ENCODE measurements around the gene CTU1. TPM values are rescaled to one million over a fixed set of nuclear protein-coding genes. Genes with fewer than 3 reads are reported as not detected.

The CTU1 gene
- total RNA-seq, 2 donors from 2014 or later: 18.7 to 21.4 TPM

GRCh38 chr19:51116736-51117286 lies 8.6 kb upstream of the CTU1 start:
- Histone ChIP-seq H3K36me3 (no peaks in the 10 kb centered on the region), H3K4me1 (replicated peaks) (no peaks in the 10 kb centered on the region), H3K9me3 (no peaks in the 10 kb centered on the region), H3K27ac (no peak overlapping the region), H3K4me3 (no peak overlapping the region), H3K27me3 (replicated peaks; ENCODE audit: insufficient read depth) (no peaks in the 10 kb centered on the region)
- 69% methylated on average over 6 of the region's 6 CpGs for WGBS
- TF ChIP-seq CTCF (IDR thresholded peaks at IDR 0.05): no peak
- intact Hi-C loops (cut with DNase I): no loop called here
- no peak for DNase-seq (ENCODE audit: low spot score)

- H3K27ac ChIP-seq: no peak overlapping the region
- no peaks in the 10 kb centered on the region for H3K4me1 ChIP-seq (replicated peaks)
- no peaks in the 10 kb centered on the region for H3K9me3 ChIP-seq
- WGBS: 84% methylated on average over 6 of the region's 6 CpGs
- no peaks in the 10 kb centered on the region for H3K27me3 ChIP-seq (replicated peaks; ENCODE audit: insufficient read depth)
- DNase-seq (ENCODE audit: low spot score): no peak
- no peaks in the 10 kb centered on the region for H3K36me3 ChIP-seq
- intact Hi-C loops (cut with DNase I): no loop called here
- no peak overlapping the region for H3K4me3 ChIP-seq
- TF ChIP-seq CTCF (IDR thresholded peaks at IDR 0.05) (no peak), POLR2AphosphoS5 (IDR thresholded peaks at IDR 0.05) (no peak), POLR2A (IDR thresholded peaks at IDR 0.05) (no peak)
Observed at GRCh38 chr19:51114087-51114729, 6.0 kb upstream of the CTU1 start.

- H3K27me3 ChIP-seq (replicated peaks; ENCODE audit: insufficient read depth): no peaks in the 10 kb centered on the region
Observed at GRCh38 chr19:51111606-51112005, 3.4 kb upstream of the CTU1 start.

GRCh38 chr19:51110666-51110971 lies 2.4 kb upstream of the CTU1 start:
- no peak overlapping the region for H3K27ac ChIP-seq
- peaks cover 6% of the 10 kb centered on the region for H3K4me1 ChIP-seq (replicated peaks)
- no peaks in the 10 kb centered on the region for H3K36me3 ChIP-seq
- 83% methylated on average over 1 of the region's 1 CpG for WGBS
- no peak overlapping the region for H3K4me3 ChIP-seq
- intact Hi-C loops (cut with DNase I): no loop called here
- H3K27me3 ChIP-seq (replicated peaks; ENCODE audit: insufficient read depth): no peaks in the 10 kb centered on the region
- DNase-seq (ENCODE audit: low spot score): no peak
- TF ChIP-seq POLR2A (IDR thresholded peaks at IDR 0.05) (no peak), CTCF (IDR thresholded peaks at IDR 0.05) (no peak), POLR2AphosphoS5 (IDR thresholded peaks at IDR 0.05) (no peak)
- H3K9me3 ChIP-seq: no peaks in the 10 kb centered on the region

More at GRCh38 chr19:51111606-51112005, 3.4 kb upstream of the CTU1 start:
- no peak for DNase-seq (ENCODE audit: low spot score)
- WGBS: 17% methylated on average over 6 of the region's 6 CpGs
- Histone ChIP-seq H3K9me3 (no peaks in the 10 kb centered on the region), H3K36me3 (no peaks in the 10 kb centered on the region), H3K4me3 (no peak overlapping the region), H3K4me1 (replicated peaks) (peaks cover 6% of the 10 kb centered on the region), H3K27ac (no peak overlapping the region)
- TF ChIP-seq POLR2A (IDR thresholded peaks at IDR 0.05) (no peak), POLR2AphosphoS5 (IDR thresholded peaks at IDR 0.05) (no peak), CTCF (IDR thresholded peaks at IDR 0.05) (no peak)
- intact Hi-C loops (cut with DNase I): no loop called here

- TF ChIP-seq CTCF (IDR thresholded peaks at IDR 0.05): no peak
- no peak for TF ChIP-seq POLR2AphosphoS5 (IDR thresholded peaks at IDR 0.05)
- no peak for TF ChIP-seq POLR2A (IDR thresholded peaks at IDR 0.05)
- Histone ChIP-seq H3K36me3 (no peaks in the 10 kb centered on the region), H3K4me1 (replicated peaks) (peaks cover 6% of the 10 kb centered on the region), H3K4me3 (peak overlapping the region; percentile 60 to 68), H3K27me3 (replicated peaks; ENCODE audit: insufficient read depth) (no peaks in the 10 kb centered on the region), H3K9me3 (no peaks in the 10 kb centered on the region), H3K27ac (peak overlapping the region in 1 of 2 donors; percentile 49)
- intact Hi-C loops (cut with DNase I): loop anchor here (5.0 kb wide), 1 partner anchor 484 kb away; no protein-coding TSS in a partner anchor
- DNase-seq (ENCODE audit: low spot score): no peak
- 6% methylated on average over 15 of the region's 15 CpGs for WGBS
Observed at GRCh38 chr19:51108805-51109146, 567 bp upstream of the CTU1 start.

Data from prostate gland (tissue), 2 donors.